HFFc6 (cell line): Measurements from ENCODE around the gene ASS1. TPM values are rescaled to one million over a fixed set of nuclear protein-coding genes. Genes with fewer than 3 reads are reported as not detected.

ENCODE experiments used
- DNase-seq: peaks from one replicate; pipeline ENCODE4 v3.0.0-alpha.2; 2018
- H3K27ac Mint-ChIP-seq: 2 replicates; pipeline ENCODE4 v1.8.0; 2020; ENCODE audit warnings: mild to moderate bottlenecking, mixed read lengths
- H3K27me3 Mint-ChIP-seq: 2 replicates; pipeline ENCODE4 v1.8.0; 2021; ENCODE audit warnings: mild to moderate bottlenecking, moderate library complexity, mixed read lengths; ENCODE audit not compliant: insufficient read depth
- H3K36me3 Mint-ChIP-seq: 2 replicates; pipeline ENCODE4 v1.8.0; 2021; ENCODE audit warnings: low read depth, mixed read lengths
- H3K4me1 Mint-ChIP-seq: 2 replicates; pipeline ENCODE4 v1.8.0; 2020; ENCODE audit warnings: low read depth, mixed read lengths
- H3K4me3 Mint-ChIP-seq: 2 replicates; pipeline ENCODE4 v1.8.0; 2020; ENCODE audit warnings: mild to moderate bottlenecking, moderate library complexity, mixed read lengths
- H3K9me3 Mint-ChIP-seq: 2 replicates; pipeline ENCODE4 v1.8.0; 2020; ENCODE audit warnings: mild to moderate bottlenecking, mixed read lengths
- CTCF ChIP-seq: fragments of 200-600 bp; sonication (generic); IDR thresholded peaks from 2 replicates; pipeline ENCODE4 v1.5.0; 2021; ENCODE audit warnings: antibody characterized with exemption, mild to moderate bottlenecking
- total RNA-seq, 6 experiments: library from RNA; stranded (reverse); fragmentation: NEBNext Ultra II Directional; extraction: Animal tissue kit (Norgen Biotek cat#: 25700); gene quantifications; 2 replicates in 1 of 6; 3 replicates in 5 of 6; pipeline ENCODE4 v1.2.3, GENCODE V29; 2021

The ASS1 gene
- total RNA-seq, 6 experiments from 2014 or later = 48.6 to 103 (median 53.7) TPM

GRCh38 chr9:130425741-130426466 is 18.9 kb upstream of the ASS1 start:
- Mint-ChIP-seq H3K36me3 (no peaks in the 10 kb centered on the region), H3K4me1 (peaks cover 21% of the 10 kb centered on the region), H3K4me3 (no peak overlapping the region), H3K27me3 (peaks cover 7% of the 10 kb centered on the region; the same call in 1 of the 2 replicates), H3K27ac (no peak overlapping the region), H3K9me3 (no peaks in the 10 kb centered on the region)
- TF ChIP-seq CTCF = no peak
- no peak for DNase-seq

- TF ChIP-seq CTCF = no peak
- H3K4me1 Mint-ChIP-seq = peaks cover 19% of the 10 kb centered on the region
- no peak overlapping the region for H3K4me3 Mint-ChIP-seq
- H3K27ac Mint-ChIP-seq = no peak overlapping the region
- no peaks in the 10 kb centered on the region for H3K9me3 Mint-ChIP-seq
- DNase-seq = no peak
- peaks cover 7% of the 10 kb centered on the region; the same call in 1 of the 2 replicates for H3K27me3 Mint-ChIP-seq
- H3K36me3 Mint-ChIP-seq = no peaks in the 10 kb centered on the region
Measured at GRCh38 chr9:130426467-130426773, 18.3 kb upstream of the ASS1 start.

- Mint-ChIP-seq H3K4me3 (no peak overlapping the region), H3K4me1 (peaks cover 15% of the 10 kb centered on the region), H3K36me3 (no peaks in the 10 kb centered on the region), H3K27ac (peak overlapping the region; percentile 52; the same call in 1 of the 2 replicates), H3K27me3 (peaks cover 7% of the 10 kb centered on the region; the same call in 1 of the 2 replicates), H3K9me3 (no peaks in the 10 kb centered on the region)
- DNase-seq = peak; percentile 47
- 0 out of 2 replicates have a peak, but pooled peaks have one; percentile 10 for TF ChIP-seq CTCF
Measured at GRCh38 chr9:130426883-130427282, 17.9 kb upstream of the ASS1 start.

- Mint-ChIP-seq H3K27me3 (peaks cover 7% of the 10 kb centered on the region; the same call in 1 of the 2 replicates), H3K9me3 (no peaks in the 10 kb centered on the region), H3K36me3 (no peaks in the 10 kb centered on the region), H3K4me3 (no peak overlapping the region), H3K27ac (no peak overlapping the region), H3K4me1 (peaks cover 11% of the 10 kb centered on the region)
- TF ChIP-seq CTCF = no peak
- no peak for DNase-seq
Measured at GRCh38 chr9:130427326-130427725, 17.4 kb upstream of the ASS1 start.

- no peak for DNase-seq
- no peaks in the 10 kb centered on the region for H3K9me3 Mint-ChIP-seq
- H3K27ac Mint-ChIP-seq = no peak overlapping the region
- no peak for TF ChIP-seq CTCF
- peaks cover 5% of the 10 kb centered on the region; the same call in 1 of the 2 replicates for H3K27me3 Mint-ChIP-seq
- no peaks in the 10 kb centered on the region for H3K36me3 Mint-ChIP-seq
- H3K4me1 Mint-ChIP-seq = peaks cover 14% of the 10 kb centered on the region
- H3K4me3 Mint-ChIP-seq = no peak overlapping the region
Measured at GRCh38 chr9:130428086-130428665, 16.6 kb upstream of the ASS1 start.
